CD4-positive, alpha-beta memory T cell (primary cell): ENCODE results near the gene OR4L1. TPM values are rescaled to one million over a fixed set of nuclear protein-coding genes. Genes with fewer than 3 reads are reported as not detected.
A peak's percentile ranks its signal among the peaks of the same experiment; 100 is the strongest.
"Not testable (repeated sequence)": the region's sequence is repeated elsewhere in the genome, so short reads cannot be mapped to it uniquely, and the experiment has no call there.

ENCODE experiments used
- CTCF ChIA-PET: fragments of 350-600 bp; sonication (Branson Sonifier 250); formaldehyde crosslinking; loops from one replicate; lab custom pipeline; 2021; ENCODE audit warnings: inconsistent platforms; ENCODE audit not compliant: partially characterized antibody; lab: Charles Lee
- POLR2A ChIA-PET: fragments of 350-600 bp; sonication (Branson Sonifier 250); formaldehyde crosslinking; loops from one replicate; lab custom pipeline; 2021; ENCODE audit not compliant: partially characterized antibody; lab: Charles Lee
- DNase-seq, 5 donors: peaks; one replicate each; pipeline versions ENCODE4 v3.0.0 to v3.0.0-alpha.2; 2020 to 2022; ENCODE audit warnings: mixed read lengths in 1 of 5
- H3K27ac ChIP-seq: one replicate; pipeline ENCODE4 v1.7.0; 2013; ENCODE audit warnings: low read depth, low read length
- H3K27me3 ChIP-seq: 2 replicates; pipeline ENCODE4 v1.7.0; 2013; ENCODE audit warnings: mild to moderate bottlenecking, low read length, moderate library complexity; ENCODE audit not compliant: insufficient read depth
- H3K36me3 ChIP-seq: 2 replicates; pipeline ENCODE4 v1.7.0; 2013; ENCODE audit warnings: mild to moderate bottlenecking, low read length, moderate library complexity; ENCODE audit not compliant: insufficient read depth
- H3K4me1 ChIP-seq: 2 replicates; pipeline ENCODE4 v1.7.0; 2013; ENCODE audit warnings: mild to moderate bottlenecking, low read length, moderate library complexity; ENCODE audit not compliant: insufficient read depth
- H3K4me3 ChIP-seq, 2 donors: one replicate each; pipeline ENCODE4 v1.7.0; 2013; ENCODE audit warnings: low read length in 2 of 2, mild to moderate bottlenecking in 1 of 2
- H3K9me3 ChIP-seq, 2 donors: one replicate each; pipeline ENCODE4 v1.7.0; 2013; ENCODE audit warnings: low read length in 2 of 2, control low read depth in 1 of 2; ENCODE audit not compliant: control insufficient read depth in 1 of 2
- H3K27ac Mint-ChIP-seq, 7 donors: one replicate each; pipeline ENCODE4 v1.8.0; 2020 to 2021; ENCODE audit warnings: mixed read lengths in 7 of 7, mild to moderate bottlenecking in 6 of 7, inconsistent platforms in 3 of 7, moderate library complexity in 3 of 7
- H3K27me3 Mint-ChIP-seq, 2 donors: one replicate each; pipeline ENCODE4 v1.8.0; 2020 to 2021; ENCODE audit warnings: mixed read lengths in 2 of 2
- H3K36me3 Mint-ChIP-seq, 2 donors: one replicate each; pipeline ENCODE4 v1.8.0; 2020 to 2021; ENCODE audit warnings: mixed read lengths in 2 of 2, inconsistent platforms in 1 of 2, mild to moderate bottlenecking in 1 of 2
- H3K4me1 Mint-ChIP-seq, 4 donors: one replicate each; pipeline ENCODE4 v1.8.0; 2020 to 2021; ENCODE audit warnings: mixed read lengths in 4 of 4, mild to moderate bottlenecking in 1 of 4
- H3K4me3 Mint-ChIP-seq, 8 donors: one replicate each; pipeline ENCODE4 v1.8.0; 2020 to 2021; ENCODE audit warnings: mixed read lengths in 8 of 8, mild to moderate bottlenecking in 7 of 8, moderate library complexity in 6 of 8, inconsistent platforms in 3 of 8
- H3K9me3 Mint-ChIP-seq, 8 donors: one replicate each; pipeline ENCODE4 v1.8.0; 2020 to 2021; ENCODE audit warnings: mixed read lengths in 8 of 8, mild to moderate bottlenecking in 5 of 8, inconsistent platforms in 3 of 8, moderate library complexity in 1 of 8
- intact Hi-C: fragments of 100-400 bp; cut with micrococcal nuclease; formaldehyde crosslinking; loops from one replicate; pipeline ENCODE4 v1.15.1; 2023
- polyA plus RNA-seq, 2 donors: library from polyadenylated mRNA; unstranded; fragments of 300-500 nt; fragmentation: Illumina TruSeq; gene quantifications; one replicate each; pipeline ENCODE4 v1.2.3, GENCODE V29; 2021
- total RNA-seq, 2 experiments: library from RNA; stranded (reverse); gene quantifications; one replicate each; pipeline ENCODE4 v1.2.3, GENCODE V29; 2021

The OR4L1 gene
- total and polyA plus RNA-seq, 4 experiments from 2014 or later: not detected

GRCh38 chr14:20092050-20092449, 32.2 kb downstream of the OR4L1 start:
- H3K4me3 ChIP-seq: no peak overlapping the region
- H3K9me3 Mint-ChIP-seq: peaks cover 0 to 2% (median 0%) of the 10 kb centered on the region in 8 donors
- DNase-seq: no peak
- CTCF ChIA-PET: no interaction called here
- no peaks in the 10 kb centered on the region for H3K36me3 ChIP-seq
- no peaks in the 10 kb centered on the region for H3K4me1 ChIP-seq
- H3K4me3 Mint-ChIP-seq: no peak overlapping the region
- peak overlapping the region in 1 of 7 donors; percentile 53 for H3K27ac Mint-ChIP-seq
- no peak overlapping the region for H3K27ac ChIP-seq
- H3K9me3 ChIP-seq: no peaks in the 10 kb centered on the region
- H3K27me3 Mint-ChIP-seq: peaks cover 0 to 2% of the 10 kb centered on the region in 2 donors
- H3K4me1 Mint-ChIP-seq: peaks cover 0 to 5% (median 4%) of the 10 kb centered on the region in 4 donors
- intact Hi-C loops: no loop called here
- POLR2A ChIA-PET: no interaction called here
- no peaks in the 10 kb centered on the region for H3K27me3 ChIP-seq
- H3K36me3 Mint-ChIP-seq: no peaks in the 10 kb centered on the region

GRCh38 chr14:20093442-20093841, 33.6 kb downstream of the OR4L1 start:
- no peaks in the 10 kb centered on the region for H3K36me3 Mint-ChIP-seq
- H3K27ac Mint-ChIP-seq: no peak overlapping the region
- H3K27me3 Mint-ChIP-seq: peaks cover 0 to 2% of the 10 kb centered on the region in 2 donors
- no peaks in the 10 kb centered on the region for H3K27me3 ChIP-seq
- H3K4me3 Mint-ChIP-seq: no peak overlapping the region
- ChIA-PET CTCF (no interaction called here), POLR2A (no interaction called here)
- H3K9me3 ChIP-seq: no peaks in the 10 kb centered on the region
- no peak overlapping the region for H3K4me3 ChIP-seq
- intact Hi-C loops: no loop called here
- peaks cover 0 to 5% (median 4%) of the 10 kb centered on the region in 4 donors for H3K4me1 Mint-ChIP-seq
- H3K36me3 ChIP-seq: no peaks in the 10 kb centered on the region
- H3K9me3 Mint-ChIP-seq: peaks cover 0 to 2% (median 0%) of the 10 kb centered on the region in 8 donors
- DNase-seq: no peak
- no peaks in the 10 kb centered on the region for H3K4me1 ChIP-seq
- H3K27ac ChIP-seq: no peak overlapping the region

GRCh38 chr14:20098926-20099770, 39.3 kb downstream of the OR4L1 start:
- H3K36me3 Mint-ChIP-seq, H3K27me3 Mint-ChIP-seq, intact Hi-C loops, POLR2A ChIA-PET, H3K9me3 ChIP-seq, H3K36me3 ChIP-seq, H3K27me3 ChIP-seq, H3K27ac Mint-ChIP-seq, H3K4me3 ChIP-seq, H3K4me1 Mint-ChIP-seq, H3K4me3 Mint-ChIP-seq, DNase-seq, CTCF ChIA-PET, H3K4me1 ChIP-seq, H3K27ac ChIP-seq: not testable (repeated sequence)
- peaks cover 0 to 13% (median 4%) of the 10 kb centered on the region in 8 donors for H3K9me3 Mint-ChIP-seq

GRCh38 chr14:20110438-20110837, 50.6 kb downstream of the OR4L1 start, which contains the start of gene OR4K17:
TSS of gene OR4K17 (plus strand) at chr14:20110739. CDS start at chr14:20117500, 6,761 bp downstream.
- no peak for DNase-seq
- ChIA-PET CTCF (no interaction called here), POLR2A (no interaction called here)
- Mint-ChIP-seq H3K27me3 (no peaks in the 10 kb centered on the region), H3K36me3 (no peaks in the 10 kb centered on the region), H3K4me3 (no peak within 1 kb of the TSS), H3K4me1 (no peaks in the 10 kb centered on the region), H3K9me3 (peaks cover 0 to 9% (median 0%) of the 10 kb centered on the region in 8 donors), H3K27ac (no peak within 1 kb of the TSS)
- no peaks in the 10 kb centered on the region for H3K9me3 ChIP-seq
- no peak within 1 kb of the TSS for H3K27ac ChIP-seq
- intact Hi-C loops: no loop called here
- H3K4me1 ChIP-seq: no peaks in the 10 kb centered on the region
- no peak within 1 kb of the TSS for H3K4me3 ChIP-seq
- H3K36me3 ChIP-seq: no peaks in the 10 kb centered on the region
- H3K27me3 ChIP-seq: no peaks in the 10 kb centered on the region

Other genes starting within 250 kb of the OR4L1 start
- not detected for gene OR4K2, start 184.9 kb upstream of the OR4L1 start, total RNA-seq
- gene OR4K2, start 184.9 kb upstream of the OR4L1 start, polyA plus RNA-seq: not detected
- not detected for gene OR4K5, start 139.4 kb upstream of the OR4L1 start, total RNA-seq
- gene OR4K5, start 139.4 kb upstream of the OR4L1 start, polyA plus RNA-seq: not detected
- gene OR4K1, start 129.1 kb upstream of the OR4L1 start, total RNA-seq: not detected
- gene OR4K1, start 129.1 kb upstream of the OR4L1 start, polyA plus RNA-seq: not detected
- gene OR4K15, start 84.5 kb upstream of the OR4L1 start, total RNA-seq: not detected
- gene OR4K15, start 84.5 kb upstream of the OR4L1 start, polyA plus RNA-seq: not detected
- not detected for gene OR4Q2, start 57.9 kb upstream of the OR4L1 start, total RNA-seq
- gene OR4Q2, start 57.9 kb upstream of the OR4L1 start, polyA plus RNA-seq: not detected
- gene OR4K14, start 40.7 kb upstream of the OR4L1 start, total RNA-seq: not detected
- gene OR4K14, start 40.7 kb upstream of the OR4L1 start, polyA plus RNA-seq: not detected
- not detected for gene OR4K13, start 24.0 kb upstream of the OR4L1 start, total RNA-seq
- not detected for gene OR4K13, start 24.0 kb upstream of the OR4L1 start, polyA plus RNA-seq
- not detected for gene OR4K17, start 50.7 kb downstream of the OR4L1 start, total RNA-seq
- gene OR4K17, start 50.7 kb downstream of the OR4L1 start, polyA plus RNA-seq: not detected
- gene OR4N5, start 78.8 kb downstream of the OR4L1 start, total RNA-seq: not detected
- not detected for gene OR4N5, start 78.8 kb downstream of the OR4L1 start, polyA plus RNA-seq
- gene OR11G2, start 130.9 kb downstream of the OR4L1 start, total RNA-seq: not detected
- not detected for gene OR11G2, start 130.9 kb downstream of the OR4L1 start, polyA plus RNA-seq
- not detected for gene OR11H6, start 163.7 kb downstream of the OR4L1 start, total RNA-seq
- gene OR11H6, start 163.7 kb downstream of the OR4L1 start, polyA plus RNA-seq: not detected
- not detected for gene OR11H7, start 168.9 kb downstream of the OR4L1 start, total RNA-seq
- not detected for gene OR11H7, start 168.9 kb downstream of the OR4L1 start, polyA plus RNA-seq
- not detected for gene OR11H4, start 179.2 kb downstream of the OR4L1 start, total RNA-seq
- gene OR11H4, start 179.2 kb downstream of the OR4L1 start, polyA plus RNA-seq: not detected
- gene TTC5, start 245.9 kb downstream of the OR4L1 start, total RNA-seq: 10 to 100 TPM; 26.0 to 26.1 TPM
- 10 to 100 TPM; 23.8 to 26.1 TPM for gene TTC5, start 245.9 kb downstream of the OR4L1 start, polyA plus RNA-seq